ENCODE data around the gene PPP2R1B. TPM values are rescaled to one million over a fixed set of nuclear protein-coding genes. Genes with fewer than 3 reads are reported as not detected.

The PPP2R1B gene
- total and polyA plus RNA-seq, 2 donors (not counting 3 experiments of a cell fraction or from before 2014, with no cell fraction given): 18.0 to 50.8 TPM

GRCh38 chr11:111796696-111797095, 30.5 kb upstream of the PPP2R1B start:
- intact Hi-C loops (cut with micrococcal nuclease): no loop called here
- no peak for TF ChIP-seq MYC (IDR thresholded peaks at IDR 0.05; ENCODE audit: low read depth, low read length)
- no peak for TF ChIP-seq GATA2 (IDR thresholded peaks at IDR 0.05; ENCODE audit: insufficient read depth, insufficient read length, low read depth, low read length)
- BruUV-seq (replicated peaks): no TSS peak
- H3K27me3 ChIP-seq (ENCODE audit: control insufficient read depth in 2 of 2, insufficient read depth in 2 of 2, low read length in 2 of 2): no peaks in the 10 kb centered on the region
- H3K27ac ChIP-seq (ENCODE audit: insufficient read depth, low read depth, low read length): no peak overlapping the region
- no peaks in the 10 kb centered on the region for H3K9me3 ChIP-seq (replicated peaks; ENCODE audit: control insufficient read depth, insufficient read depth, low read length)
- H3K4me1 ChIP-seq (ENCODE audit: control insufficient read depth, extremely low read depth, insufficient read depth, low read length): no peaks in the 10 kb centered on the region
- no peaks in the 10 kb centered on the region for H3K9me1 ChIP-seq (replicated peaks; ENCODE audit: control insufficient read depth, extremely low read depth, insufficient read depth, low read length)
- dilution Hi-C loops (cut with MboI; ENCODE audit: extremely low pct_ligation_motif_present, low sequenced_read_pairs): no loop called here
- ChIA-PET POLR2A (no interaction called here), CTCF (interaction anchor here (0.6 to 2.7 kb wide), 5 partner anchors 10 to 193 kb away, joined by 3 to 15 read pairs (median 3); no protein-coding TSS in a partner anchor)
- H3K79me2 ChIP-seq (ENCODE audit: control insufficient read depth, insufficient read depth, low read length): no peaks in the 10 kb centered on the region
- H4K20me1 ChIP-seq (replicated peaks; ENCODE audit: control insufficient read depth, extremely low read depth, insufficient read depth, low read length): no peaks in the 10 kb centered on the region
- no peak overlapping the region for H3K4me3 ChIP-seq (replicated peaks in 1 of 3; ENCODE audit: insufficient read depth in 1 of 3, low read depth in 1 of 3, low read length in 3 of 3)
- H2AFZ ChIP-seq (ENCODE audit: low read depth, low read length): no peak overlapping the region
- no peak for FAIRE-seq
- no peak for DNase-seq (ENCODE audit: low read depth, low spot score)
- H3K4me2 ChIP-seq (ENCODE audit: insufficient read depth, low read length): no peak overlapping the region
- H3K9ac ChIP-seq (replicated peaks; ENCODE audit: extremely low read depth, insufficient read depth, low read length): no peak overlapping the region
- no peaks in the 10 kb centered on the region for H3K36me3 ChIP-seq (ENCODE audit: control insufficient read depth in 2 of 2, extremely low read depth in 1 of 2, insufficient read depth in 2 of 2, low read length in 2 of 2)

- Histone ChIP-seq H3K9ac (replicated peaks; ENCODE audit: extremely low read depth, insufficient read depth, low read length) (no peak overlapping the region), H3K4me2 (ENCODE audit: insufficient read depth, low read length) (no peak overlapping the region), H4K20me1 (replicated peaks; ENCODE audit: control insufficient read depth, extremely low read depth, insufficient read depth, low read length) (no peaks in the 10 kb centered on the region), H3K9me3 (replicated peaks; ENCODE audit: control insufficient read depth, insufficient read depth, low read length) (no peaks in the 10 kb centered on the region), H3K27ac (ENCODE audit: insufficient read depth, low read depth, low read length) (no peak overlapping the region), H3K36me3 (ENCODE audit: control insufficient read depth in 2 of 2, extremely low read depth in 1 of 2, insufficient read depth in 2 of 2, low read length in 2 of 2) (no peaks in the 10 kb centered on the region), H3K4me1 (ENCODE audit: control insufficient read depth, extremely low read depth, insufficient read depth, low read length) (no peaks in the 10 kb centered on the region), H3K4me3 (replicated peaks in 1 of 3; ENCODE audit: insufficient read depth in 1 of 3, low read depth in 1 of 3, low read length in 3 of 3) (no peak overlapping the region), H3K27me3 (ENCODE audit: control insufficient read depth in 2 of 2, insufficient read depth in 2 of 2, low read length in 2 of 2) (no peaks in the 10 kb centered on the region), H3K79me2 (ENCODE audit: control insufficient read depth, insufficient read depth, low read length) (no peaks in the 10 kb centered on the region), H2AFZ (ENCODE audit: low read depth, low read length) (no peak overlapping the region), H3K9me1 (replicated peaks; ENCODE audit: control insufficient read depth, extremely low read depth, insufficient read depth, low read length) (no peaks in the 10 kb centered on the region)
- DNase-seq (ENCODE audit: low read depth, low spot score) (no peak), FAIRE-seq (no peak)
- no TSS peak for BruUV-seq (replicated peaks)
- intact Hi-C loops (cut with micrococcal nuclease): no loop called here
- POLR2A ChIA-PET: no interaction called here
- dilution Hi-C loops (cut with MboI; ENCODE audit: extremely low pct_ligation_motif_present, low sequenced_read_pairs): no loop called here
- TF ChIP-seq CTCF (IDR thresholded peaks at IDR 0.05; ENCODE audit: extremely low read depth in 1 of 2, insufficient read depth in 1 of 2, low read depth in 1 of 2, low read length in 2 of 2): no peak
- no peak for TF ChIP-seq POLR2AphosphoS5 (IDR thresholded peaks at IDR 0.05; ENCODE audit: insufficient read depth, low read depth, low read length)
- no peak for TF ChIP-seq JUN (IDR thresholded peaks at IDR 0.05; ENCODE audit: borderline replicate concordance, insufficient read depth, insufficient read length, low read depth)
- no peak for TF ChIP-seq FOS (IDR thresholded peaks at IDR 0.05; ENCODE audit: borderline replicate concordance, insufficient read depth, low read length)
- TF ChIP-seq EZH2 (IDR thresholded peaks at IDR 0.05; ENCODE audit: borderline replicate concordance, low read depth, low read length, severe bottlenecking): no peak
- no peak for TF ChIP-seq MAX (IDR thresholded peaks at IDR 0.05; ENCODE audit: insufficient read depth, insufficient read length)
- TF ChIP-seq GATA2 (IDR thresholded peaks at IDR 0.05; ENCODE audit: insufficient read depth, insufficient read length, low read depth, low read length): no peak
- no peak for TF ChIP-seq MYC (IDR thresholded peaks at IDR 0.05; ENCODE audit: low read depth, low read length)
- no peak for TF ChIP-seq POLR2A (IDR thresholded peaks at IDR 0.05; ENCODE audit: low read depth, low read length)
- CTCF ChIA-PET: interaction anchor here (2.7 kb wide), 1 partner anchor 18 kb away, joined by 15 read pairs; no protein-coding TSS in a partner anchor
Observed at GRCh38 chr11:111795334-111795985, 29.3 kb upstream of the PPP2R1B start.
